HG03025 (cell line): ENCODE results near the gene ATP13A4.

Experiments used
- ATAC-seq: cut with Tn5 transposase; IDR thresholded peaks from one replicate; pipeline ENCODE4 v1.9.1; 2021; ENCODE audit warnings: mild to moderate bottlenecking, moderate library complexity; ENCODE audit not compliant: unreplicated experiment, low FRiP score

ATP13A4 gene

DNA sequence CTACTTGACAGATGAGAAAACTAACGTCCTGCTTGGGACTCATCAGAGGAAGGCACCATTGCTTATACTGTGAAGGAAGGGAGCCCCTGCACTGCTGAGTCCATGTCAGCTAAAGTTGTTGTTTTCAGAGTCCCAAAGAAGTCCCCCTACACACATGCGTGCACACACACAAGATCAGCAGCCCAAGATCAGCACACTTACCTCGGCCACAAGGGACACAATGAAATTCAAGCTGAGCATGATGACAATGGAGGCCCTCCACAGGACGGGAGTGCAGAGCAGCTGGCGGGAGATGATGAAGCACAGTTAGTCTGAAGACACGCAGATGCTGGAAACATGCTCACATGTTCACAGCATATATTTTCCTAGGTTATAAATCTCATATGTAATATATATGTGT lies 147.6 kb downstream of the ATP13A4 start:
- ATAC-seq, result no peak

DNA sequence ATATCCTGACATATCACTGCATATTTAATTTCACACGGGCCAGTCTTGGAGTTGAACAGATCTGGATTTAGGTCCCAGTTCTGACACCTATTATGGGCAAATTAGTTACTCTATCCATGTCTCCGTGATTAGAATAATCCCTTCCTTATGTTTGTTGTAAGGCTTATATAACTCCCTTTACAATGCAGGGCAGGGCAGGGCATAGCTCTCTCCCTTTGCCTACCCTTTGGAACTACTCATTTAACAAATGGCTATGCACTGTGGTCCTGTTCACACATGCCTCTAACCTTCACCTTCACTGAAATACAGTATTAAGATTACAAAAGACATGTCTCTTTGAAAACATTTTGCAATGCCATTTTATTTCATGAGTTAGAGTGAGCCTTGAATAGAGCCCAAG lies 151.4 kb downstream of the ATP13A4 start:
- no peak for ATAC-seq

DNA sequence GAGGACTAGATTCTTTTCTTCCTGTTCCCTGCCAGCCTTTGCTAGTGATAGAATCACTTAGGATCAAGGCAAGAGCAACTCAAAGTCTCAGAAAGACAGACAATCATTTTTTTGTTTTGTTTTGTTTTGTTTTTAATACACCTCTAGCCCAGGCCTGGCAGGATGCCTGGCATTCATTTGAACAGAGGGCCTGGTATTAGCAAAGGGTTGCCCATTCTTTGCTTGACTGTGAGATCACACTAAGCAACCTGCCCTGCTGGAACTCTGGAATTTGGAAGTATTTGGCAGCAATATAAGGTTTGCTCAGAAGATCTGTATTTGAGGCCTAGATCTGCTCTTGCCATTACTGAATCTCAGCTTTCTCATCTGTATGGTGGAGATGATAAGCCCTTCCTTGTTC lies 154.4 kb downstream of the ATP13A4 start:
- ATAC-seq, result no peak

DNA sequence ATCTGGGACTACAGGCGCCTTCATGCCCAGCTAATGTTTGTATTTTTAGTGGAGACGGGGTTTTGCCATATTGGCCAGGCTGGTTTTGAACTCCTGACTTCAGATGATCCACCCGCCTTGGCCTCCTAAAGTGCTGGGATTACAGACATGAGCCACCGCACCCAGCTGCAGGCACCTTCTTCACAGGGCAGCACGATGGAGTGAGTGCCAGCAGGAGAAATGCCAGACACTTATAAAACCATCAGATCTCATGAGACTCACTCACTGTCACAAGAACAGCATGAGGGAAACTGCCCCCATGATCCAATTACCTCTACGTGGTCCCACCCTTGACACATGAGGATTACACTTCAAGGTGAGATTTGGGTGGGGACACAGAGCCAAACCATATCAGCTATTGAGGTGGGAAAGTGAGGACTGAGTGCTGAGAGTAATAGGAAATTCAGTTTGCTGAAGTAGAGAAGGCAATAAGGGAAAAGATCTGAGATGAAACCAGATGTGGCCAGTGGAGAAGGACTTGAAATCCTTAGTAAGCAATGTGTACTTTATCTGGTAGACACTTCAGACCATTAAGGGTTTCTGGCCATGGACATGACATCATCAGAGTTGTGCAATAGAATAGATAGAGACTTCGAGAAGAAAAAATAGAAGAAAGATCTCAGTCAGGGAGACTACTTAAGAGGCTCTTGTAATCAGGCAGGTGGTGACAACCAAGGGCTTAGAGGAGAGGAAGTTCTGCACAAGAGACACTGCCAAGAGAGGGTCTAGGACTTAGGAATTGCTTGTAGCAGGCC lies 158.0 kb downstream of the ATP13A4 start:
- no peak for ATAC-seq

DNA sequence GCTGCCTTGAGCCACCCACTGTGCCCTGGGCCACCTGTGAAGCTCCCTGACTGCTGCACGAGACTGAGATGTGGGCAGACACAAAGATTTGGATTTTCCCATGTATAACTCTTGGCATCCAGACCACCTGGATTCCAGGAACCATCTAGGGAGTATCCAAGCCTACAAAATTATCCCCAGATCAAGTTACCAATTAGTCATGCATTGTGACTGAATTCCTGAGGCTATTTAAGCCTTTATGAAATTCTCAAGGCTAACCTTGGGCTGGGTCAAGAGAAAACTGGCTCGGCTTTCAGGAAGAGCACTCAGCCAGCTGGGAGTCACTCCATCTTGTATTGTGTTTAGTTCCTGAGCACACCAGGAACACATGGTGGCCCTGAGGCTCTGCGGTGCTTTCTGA lies 162.8 kb downstream of the ATP13A4 start:
- ATAC-seq, result no peak

DNA sequence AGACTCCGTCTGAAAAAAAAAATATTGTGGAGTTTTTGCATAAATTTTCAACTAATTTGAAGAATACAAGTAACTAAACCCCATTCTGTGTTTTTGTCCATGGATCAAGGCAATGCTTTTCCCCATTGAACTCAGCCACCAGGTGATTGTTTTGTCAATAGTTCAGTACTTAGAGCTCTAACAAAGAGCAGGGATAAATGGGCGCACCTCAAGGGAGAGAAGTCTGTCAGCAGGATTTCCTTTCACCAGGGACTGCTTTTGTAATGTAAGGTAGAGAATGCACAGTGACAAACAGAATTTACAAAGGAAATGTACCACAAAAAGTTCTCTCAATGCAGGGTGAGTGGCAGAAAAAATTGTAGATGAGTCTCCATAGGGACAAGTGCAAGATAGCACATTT lies 165.4 kb downstream of the ATP13A4 start:
- ATAC-seq, result no peak

DNA sequence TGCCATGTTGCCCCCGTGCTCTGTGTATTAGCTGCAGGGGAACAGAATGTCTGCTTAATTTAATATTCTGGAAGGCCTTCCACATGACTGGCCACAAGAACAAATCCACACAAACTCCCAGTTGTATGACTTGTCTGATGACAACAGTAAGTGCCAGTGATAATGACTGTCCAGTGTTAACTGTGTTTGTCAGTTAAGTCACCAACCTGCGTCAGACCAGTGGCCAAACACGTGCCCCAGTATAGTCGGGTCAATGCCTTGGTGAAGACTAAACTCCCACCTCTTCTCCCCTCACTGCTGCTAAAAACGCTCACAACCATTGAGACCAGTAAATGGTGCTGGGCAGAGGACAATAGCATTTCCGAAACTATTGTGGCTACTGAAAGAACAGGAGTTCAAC lies 166.3 kb downstream of the ATP13A4 start:
- no peak for ATAC-seq

DNA sequence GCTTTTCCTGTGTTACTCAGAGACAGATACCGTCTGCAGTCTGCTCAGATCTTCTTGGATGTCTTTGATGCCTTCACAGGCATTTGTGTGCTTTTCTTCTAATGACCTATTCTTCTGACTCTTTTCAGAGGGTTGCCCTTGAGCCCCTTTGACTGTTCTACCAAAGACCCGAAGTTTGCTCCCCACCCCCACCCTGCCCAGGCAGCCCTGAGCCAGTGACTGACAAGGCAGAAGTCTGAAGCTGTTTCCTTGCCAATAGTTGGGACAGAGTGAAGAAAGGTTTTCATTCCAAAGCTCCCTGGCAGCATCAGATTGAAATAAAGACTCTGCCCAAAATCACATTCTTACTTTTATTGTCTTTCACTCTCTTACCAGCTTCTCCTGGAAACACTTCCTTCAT lies 167.1 kb downstream of the ATP13A4 start:
- ATAC-seq, result no peak

DNA sequence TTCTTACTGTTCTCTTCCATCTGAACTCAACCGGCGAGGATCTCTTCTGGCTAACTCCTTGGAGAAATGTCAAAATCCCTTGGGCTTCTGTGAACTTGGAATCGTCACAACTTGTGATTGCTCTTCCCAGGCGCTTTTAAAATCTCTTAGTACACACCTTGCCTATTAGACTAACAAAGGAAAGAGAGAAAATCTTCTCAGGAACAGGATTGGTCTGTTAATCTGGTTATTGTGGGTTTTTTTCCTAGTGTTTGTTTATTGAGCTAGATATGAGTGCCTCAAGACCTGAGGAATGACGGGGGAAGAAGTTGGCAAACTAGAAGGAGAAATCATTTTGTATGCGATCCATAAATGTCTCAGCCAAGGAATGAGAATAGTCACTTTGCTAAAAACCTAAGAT lies 176.0 kb downstream of the ATP13A4 start, which contains the start of gene ATP13A5:
TSS of gene ATP13A5 (minus strand) at position 48 of the 400 bp plus-strand sequence. CDS start at position 20, 28 bp downstream.
- ATAC-seq, result no peak

DNA sequence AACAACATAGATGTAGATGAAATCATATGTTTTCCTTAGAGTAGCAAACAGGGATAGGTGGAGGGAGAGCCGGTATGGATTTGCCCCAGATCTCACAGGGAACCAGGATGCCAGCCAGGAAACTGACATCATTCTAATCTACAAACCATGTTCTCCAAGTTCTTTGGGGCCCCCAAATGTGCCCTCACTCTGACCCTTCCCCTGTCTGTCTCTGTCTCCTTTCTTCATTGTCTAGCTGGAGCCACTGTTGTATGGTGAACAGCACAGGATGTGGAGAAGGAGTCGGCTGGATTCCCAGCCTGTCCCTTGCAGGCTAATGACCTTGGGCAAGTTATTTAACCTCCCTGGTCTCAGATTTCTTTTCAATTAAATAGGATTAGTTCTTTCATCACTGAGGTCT lies 177.1 kb downstream of the ATP13A4 start:
- ATAC-seq, result no peak

DNA sequence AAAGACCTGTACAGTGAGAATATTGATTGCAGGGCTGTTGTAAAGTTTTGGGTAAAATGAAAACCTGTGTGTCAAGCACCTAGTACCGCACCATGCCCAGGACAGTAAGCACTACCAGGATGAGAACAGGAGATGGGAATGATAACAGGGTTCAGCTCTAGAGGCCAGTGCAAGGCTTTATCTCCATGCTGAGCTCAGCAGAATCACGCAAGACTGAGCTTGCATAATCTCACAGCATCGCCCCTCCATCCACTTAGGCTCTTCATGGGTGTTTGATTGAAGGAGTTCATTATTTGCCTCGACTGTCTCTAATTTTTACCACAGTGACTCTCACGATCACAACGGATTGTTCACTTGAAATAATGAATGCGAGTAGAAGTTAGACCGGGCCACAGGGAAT lies 179.1 kb downstream of the ATP13A4 start:
- ATAC-seq, result no peak

DNA sequence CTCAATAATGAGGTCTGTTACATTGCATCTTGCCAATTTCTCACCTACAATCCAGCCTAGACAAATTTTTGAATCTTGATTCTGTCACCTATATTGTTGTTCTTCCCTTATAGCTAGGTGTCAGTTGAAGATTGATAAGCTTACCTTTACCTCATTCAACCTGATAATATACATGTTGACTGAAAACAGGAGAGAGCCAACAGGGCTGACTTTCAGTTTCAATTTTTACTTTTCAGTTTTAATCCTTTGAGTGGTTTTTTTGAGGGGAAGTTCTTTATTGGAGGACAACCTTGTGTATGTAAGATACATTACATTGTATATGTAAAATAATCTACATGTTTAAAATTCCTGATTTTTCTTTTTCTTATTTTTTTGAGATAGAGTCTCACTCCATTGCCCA lies 181.9 kb downstream of the ATP13A4 start:
- ATAC-seq, result no peak

DNA sequence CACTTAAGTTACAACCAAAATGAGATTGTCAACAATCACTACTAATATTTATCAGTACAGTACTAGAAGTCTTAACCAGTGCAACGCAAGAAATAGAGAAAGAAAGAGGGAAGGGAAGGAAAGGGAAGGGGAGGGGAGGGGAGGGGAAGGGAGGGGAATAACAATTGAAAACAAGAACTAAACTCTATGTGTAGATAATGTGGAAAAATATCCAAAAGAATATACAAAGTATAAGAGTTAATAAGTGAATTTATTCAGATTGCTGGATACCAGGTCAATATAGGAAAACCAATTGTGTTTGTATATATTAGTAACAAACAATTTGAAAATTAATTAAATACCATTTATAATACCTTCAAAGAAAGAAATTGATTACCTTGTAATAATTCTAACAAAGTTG lies 186.8 kb downstream of the ATP13A4 start:
- no peak for ATAC-seq

DNA sequence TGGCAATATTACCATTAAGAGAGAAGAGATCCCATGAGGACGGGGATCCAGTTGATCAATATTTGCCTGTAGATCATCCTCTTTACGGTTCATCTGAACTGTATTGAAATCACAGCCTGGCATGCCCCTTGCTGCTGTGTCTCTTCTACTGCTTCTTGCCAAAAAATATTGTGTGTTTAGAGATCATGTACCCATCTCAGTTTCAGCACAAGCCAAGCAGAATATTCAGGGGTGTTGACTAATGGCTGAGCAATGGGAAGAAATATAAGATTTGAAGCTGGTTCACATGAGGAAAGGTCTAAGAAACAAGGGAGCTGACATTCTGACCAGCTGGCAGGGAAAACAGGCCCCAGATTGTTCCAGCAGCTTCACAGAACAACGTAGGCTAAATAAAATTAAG lies 197.4 kb downstream of the ATP13A4 start:
- ATAC-seq, result no peak

DNA sequence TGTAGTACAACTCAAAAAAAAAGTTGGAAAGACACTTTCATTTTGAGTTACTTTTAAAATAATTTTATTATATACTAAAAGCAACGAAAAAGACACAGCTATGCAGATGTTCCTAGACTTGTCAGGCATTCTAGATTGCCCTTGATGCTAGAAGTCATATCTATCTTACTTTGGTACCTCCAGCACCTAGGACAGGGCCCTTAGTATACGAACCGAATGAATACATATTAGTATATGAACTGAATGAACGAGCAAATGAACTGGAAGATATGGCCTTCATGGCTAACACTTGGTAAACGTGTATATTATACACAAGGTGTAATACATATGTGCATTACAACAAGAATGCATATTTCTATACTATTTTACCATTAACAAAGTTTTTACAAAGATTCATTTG lies 200.3 kb downstream of the ATP13A4 start:
- no peak for ATAC-seq
